SK-N-SH treated with all-trans-retinoic acid at 6 μM for 48 hours (cell line): Measurements from ENCODE around the gene MLLT1.

Source experiments
- ATAC-seq: fragments of 200-7000 bp; cut with Tn5 transposase; 3 replicates; pipeline ENCODE4 v1.9.1; 2020; ENCODE audit warnings: mild to moderate bottlenecking, moderate library complexity
- ARNTL ChIP-seq: fragments of 450-650 bp; formaldehyde crosslinking; IDR thresholded peaks from 2 replicates; pipeline ENCODE4 v1.5.0; 2020; ENCODE audit warnings: low read depth, mild to moderate bottlenecking, moderate library complexity, borderline replicate concordance
- BACH2 ChIP-seq: fragments of 250-450 bp; sonication (Bioruptor Pico); IDR thresholded peaks from 2 replicates; pipeline ENCODE4 v1.9.0; 2021; ENCODE audit warnings: mild to moderate bottlenecking, borderline replicate concordance
- CSDC2 ChIP-seq: fragments of 250-450 bp; sonication (Bioruptor Pico); IDR thresholded peaks from 2 replicates; pipeline ENCODE4 v1.5.0; 2020; ENCODE audit warnings: mild to moderate bottlenecking, moderate library complexity
- ESRRG ChIP-seq: fragments of 250-450 bp; sonication (Bioruptor Pico); IDR thresholded peaks from 2 replicates; pipeline ENCODE4 v1.6.1; 2021; ENCODE audit warnings: mild to moderate bottlenecking
- GLIS3 ChIP-seq: fragments of 250-450 bp; sonication (Bioruptor Pico); IDR thresholded peaks from 2 replicates; pipeline ENCODE4 v1.5.0; 2020; ENCODE audit warnings: mild to moderate bottlenecking, moderate library complexity
- ISL1 ChIP-seq: fragments of 250-450 bp; sonication (Bioruptor Pico); IDR thresholded peaks from 2 replicates; pipeline ENCODE4 v2.1.2; 2022; ENCODE audit warnings: mild to moderate bottlenecking, moderate library complexity
- OSR1 ChIP-seq: fragments of 250-450 bp; sonication (Bioruptor Pico); IDR thresholded peaks from 2 replicates; pipeline ENCODE4 v1.8.0; 2022; ENCODE audit warnings: moderate library complexity, mild to moderate bottlenecking, inconsistent platforms
- RARB ChIP-seq: fragments of 250-450 bp; sonication (Bioruptor Pico); IDR thresholded peaks from 2 replicates; pipeline ENCODE4 v1.8.0; 2021; ENCODE audit warnings: mild to moderate bottlenecking, moderate library complexity
- SNAI2 ChIP-seq: fragments of 250-450 bp; sonication (Bioruptor Pico); IDR thresholded peaks from 2 replicates; pipeline ENCODE4 v1.5.0; 2020; ENCODE audit warnings: mild to moderate bottlenecking, moderate library complexity
- TCF4 ChIP-seq: fragments of 250-450 bp; sonication (Bioruptor Pico); IDR thresholded peaks from 2 replicates; pipeline ENCODE4 v1.8.0; 2021; ENCODE audit warnings: mild to moderate bottlenecking, moderate library complexity, borderline replicate concordance
- TOX ChIP-seq: fragments of 250-450 bp; sonication (Bioruptor Pico); IDR thresholded peaks from 2 replicates; pipeline ENCODE4 v1.8.0; 2021; ENCODE audit warnings: mild to moderate bottlenecking, moderate library complexity, borderline replicate concordance
- ZC3H10 ChIP-seq: fragments of 250-450 bp; sonication (Bioruptor Pico); IDR thresholded peaks from 2 replicates; pipeline ENCODE4 v1.5.1; 2021; ENCODE audit warnings: mild to moderate bottlenecking, moderate library complexity
- ZFP3 ChIP-seq: fragments of 250-450 bp; sonication (Bioruptor Pico); IDR thresholded peaks from 2 replicates; pipeline ENCODE4 v1.5.0; 2020; ENCODE audit warnings: mild to moderate bottlenecking, moderate library complexity
- ZFP30 ChIP-seq: fragments of 450-650 bp; formaldehyde crosslinking; IDR thresholded peaks from 2 replicates; pipeline ENCODE4 v1.5.0; 2022; ENCODE audit warnings: mild to moderate bottlenecking, moderate library complexity
- ZNF565 ChIP-seq: fragments of 450-650 bp; formaldehyde crosslinking; conservative IDR thresholded peaks from 2 replicates; pipeline ENCODE4 v1.5.0; 2020; ENCODE audit warnings: low read depth, mild to moderate bottlenecking, moderate library complexity
- ZNF70 ChIP-seq: fragments of 450-650 bp; formaldehyde crosslinking; IDR thresholded peaks from 2 replicates; pipeline ENCODE4 v1.5.0; 2020; ENCODE audit warnings: mild to moderate bottlenecking, moderate library complexity
- ZNF8 ChIP-seq: fragments of 450-650 bp; formaldehyde crosslinking; IDR thresholded peaks from 2 replicates; pipeline ENCODE4 v1.5.0; 2020; ENCODE audit warnings: mild to moderate bottlenecking, moderate library complexity
- TF ChIP-seq, protein P1 (sequence below): fragments of 250-450 bp; sonication (Bioruptor Pico); IDR thresholded peaks from 2 replicates; pipeline ENCODE4 v1.5.1; 2021; ENCODE audit warnings: mild to moderate bottlenecking, moderate library complexity
- TF ChIP-seq, protein P2 (sequence below): fragments of 250-450 bp; sonication (Bioruptor Pico); IDR thresholded peaks from 2 replicates; pipeline ENCODE4 v1.5.1; 2020; ENCODE audit warnings: low read depth, mild to moderate bottlenecking, moderate library complexity
- TF ChIP-seq, protein P3 (sequence below): fragments of 250-450 bp; sonication (Bioruptor Pico); IDR thresholded peaks from 2 replicates; pipeline ENCODE4 v1.8.0; 2020; ENCODE audit warnings: mild to moderate bottlenecking, moderate library complexity, borderline replicate concordance

Gene MLLT1

DNA sequence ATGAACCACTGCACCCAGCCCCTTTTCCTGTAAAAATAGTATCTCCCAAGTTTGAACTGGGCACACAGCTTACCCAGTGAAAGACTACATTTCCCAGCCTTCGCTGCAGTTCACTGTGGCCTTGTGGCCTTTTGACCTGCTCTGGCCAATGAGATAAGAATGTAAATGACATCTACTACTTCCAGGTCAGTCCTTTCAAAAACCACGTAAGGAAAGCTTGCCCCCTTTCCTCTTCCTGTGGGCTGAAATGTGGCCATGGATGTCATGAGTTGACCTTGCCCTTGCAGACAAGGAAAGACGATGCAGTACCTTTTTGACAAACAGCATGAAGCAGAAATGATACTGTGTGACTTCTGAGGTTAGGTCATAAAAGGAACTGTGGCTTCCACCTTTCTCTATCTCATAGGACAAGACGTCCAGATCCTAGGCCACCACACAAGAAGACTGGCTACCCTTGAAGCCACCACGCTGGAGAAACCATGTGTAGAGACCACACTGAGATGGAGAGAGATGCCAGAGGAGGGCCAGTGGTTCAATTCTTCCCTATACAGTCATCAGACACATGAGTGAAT is 33.7 kb upstream of the MLLT1 start:
- TF ChIP-seq RARB (CRISPR knock-in tag) (no peak), ZNF565 (CRISPR knock-in tag) (no peak), BACH2 (no peak)
- TF ChIP-seq, all 23 proteins: peak for 0
- no peak for ATAC-seq

DNA sequence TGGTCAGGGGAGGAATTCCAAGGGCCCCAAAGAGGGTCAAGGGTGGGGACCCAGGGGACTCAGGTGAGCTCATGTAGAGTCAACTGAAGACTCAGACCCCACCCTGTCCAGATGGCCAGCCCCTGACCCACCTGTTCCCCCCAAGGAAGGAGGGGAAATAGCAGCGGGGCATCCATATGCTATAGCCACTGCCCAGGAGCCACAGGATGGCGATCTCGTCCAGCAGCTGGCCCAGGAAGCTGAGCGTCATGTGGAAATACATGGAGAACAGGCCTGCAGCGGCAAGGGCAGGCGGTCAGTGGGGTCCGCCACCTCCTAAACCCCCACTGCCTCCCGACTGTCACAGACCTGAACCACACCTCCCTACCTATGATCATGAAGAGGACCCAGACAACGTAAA is 32.2 kb upstream of the MLLT1 start:
- TF ChIP-seq OSR1 (CRISPR knock-in tag) = no peak
- no peak for TF ChIP-seq ZNF565 (CRISPR knock-in tag)
- TF ChIP-seq ISL1 (CRISPR knock-in tag) = no peak
- no peak for TF ChIP-seq ZFP3 (CRISPR knock-in tag)
- TF ChIP-seq ZNF8 (CRISPR knock-in tag) = no peak
- TF ChIP-seq, all 23 proteins: peak for 0

DNA sequence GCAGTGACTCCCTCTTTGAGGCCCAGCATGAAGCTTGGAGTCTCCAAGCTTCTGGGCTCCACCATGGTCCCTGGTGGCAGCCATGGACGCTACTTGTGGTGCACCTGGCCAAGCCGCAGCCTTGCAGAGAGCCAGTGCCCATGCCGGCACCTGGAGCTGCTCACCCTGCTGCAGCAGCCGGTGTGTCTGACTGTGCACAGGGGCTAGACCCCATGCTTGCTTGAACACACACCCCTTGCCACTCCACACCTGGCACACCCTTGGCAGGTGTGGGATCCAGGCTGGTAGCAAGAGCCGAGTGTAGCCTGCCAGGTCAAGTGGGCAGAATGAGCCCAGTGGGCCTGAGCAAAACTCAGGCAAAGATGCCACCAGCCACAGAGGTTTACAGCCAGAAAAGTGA is 18.6 kb upstream of the MLLT1 start:
- ATAC-seq = no peak
- TF ChIP-seq, protein P1, sequence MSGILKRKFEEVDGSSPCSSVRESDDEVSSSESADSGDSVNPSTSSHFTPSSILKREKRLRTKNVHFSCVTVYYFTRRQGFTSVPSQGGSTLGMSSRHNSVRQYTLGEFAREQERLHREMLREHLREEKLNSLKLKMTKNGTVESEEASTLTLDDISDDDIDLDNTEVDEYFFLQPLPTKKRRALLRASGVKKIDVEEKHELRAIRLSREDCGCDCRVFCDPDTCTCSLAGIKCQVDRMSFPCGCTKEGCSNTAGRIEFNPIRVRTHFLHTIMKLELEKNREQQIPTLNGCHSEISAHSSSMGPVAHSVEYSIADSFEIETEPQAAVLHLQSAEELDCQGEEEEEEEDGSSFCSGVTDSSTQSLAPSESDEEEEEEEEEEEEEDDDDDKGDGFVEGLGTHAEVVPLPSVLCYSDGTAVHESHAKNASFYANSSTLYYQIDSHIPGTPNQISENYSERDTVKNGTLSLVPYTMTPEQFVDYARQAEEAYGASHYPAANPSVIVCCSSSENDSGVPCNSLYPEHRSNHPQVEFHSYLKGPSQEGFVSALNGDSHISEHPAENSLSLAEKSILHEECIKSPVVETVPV (CRISPR knock-in tag) = no peak
- TF ChIP-seq BACH2 (no peak), ZNF8 (CRISPR knock-in tag) (no peak), CSDC2 (CRISPR knock-in tag) (no peak), GLIS3 (CRISPR knock-in tag) (no peak), ZFP30 (no peak), ESRRG (CRISPR knock-in tag) (no peak)

More for the DNA sequence above, 32.2 kb upstream of the MLLT1 start:
- ATAC-seq = peak; percentile 74

DNA sequence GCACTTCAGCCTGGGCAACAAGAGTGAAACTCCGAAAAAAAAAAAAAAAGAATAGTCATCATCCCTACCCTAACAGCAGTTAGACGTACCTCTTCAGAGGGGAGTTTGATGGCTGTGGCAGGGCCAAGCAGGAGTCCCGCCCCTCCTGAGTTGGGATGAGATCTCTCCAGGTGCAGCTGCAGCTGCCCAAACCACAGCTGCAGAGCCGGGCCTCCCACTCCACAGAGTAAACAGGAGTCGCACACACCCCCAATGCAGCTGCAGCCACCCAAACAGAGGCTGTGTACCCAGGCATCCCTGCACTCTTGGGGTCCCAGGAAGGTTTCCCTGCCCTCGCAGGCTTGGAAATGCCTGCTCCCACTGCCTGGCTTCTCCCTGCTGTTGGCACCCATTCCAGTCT is 17.4 kb upstream of the MLLT1 start:
- no peak for ATAC-seq
- TF ChIP-seq ZC3H10 (CRISPR knock-in tag) = no peak
- no peak for TF ChIP-seq TCF4 (CRISPR knock-in tag)
- TF ChIP-seq BACH2 = no peak
- TF ChIP-seq, protein P2, sequence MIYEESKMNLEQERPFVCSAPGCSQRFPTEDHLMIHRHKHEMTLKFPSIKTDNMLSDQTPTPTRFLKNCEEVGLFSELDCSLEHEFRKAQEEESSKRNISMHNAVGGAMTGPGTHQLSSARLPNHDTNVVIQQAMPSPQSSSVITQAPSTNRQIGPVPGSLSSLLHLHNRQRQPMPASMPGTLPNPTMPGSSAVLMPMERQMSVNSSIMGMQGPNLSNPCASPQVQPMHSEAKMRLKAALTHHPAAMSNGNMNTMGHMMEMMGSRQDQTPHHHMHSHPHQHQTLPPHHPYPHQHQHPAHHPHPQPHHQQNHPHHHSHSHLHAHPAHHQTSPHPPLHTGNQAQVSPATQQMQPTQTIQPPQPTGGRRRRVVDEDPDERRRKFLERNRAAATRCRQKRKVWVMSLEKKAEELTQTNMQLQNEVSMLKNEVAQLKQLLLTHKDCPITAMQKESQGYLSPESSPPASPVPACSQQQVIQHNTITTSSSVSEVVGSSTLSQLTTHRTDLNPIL (CRISPR knock-in tag) = no peak
- TF ChIP-seq, protein P1 (CRISPR knock-in tag) = no peak
- TF ChIP-seq SNAI2 (CRISPR knock-in tag) = no peak
- TF ChIP-seq ZFP3 (CRISPR knock-in tag) = no peak
- no peak for TF ChIP-seq GLIS3 (CRISPR knock-in tag)
- TF ChIP-seq RARB (CRISPR knock-in tag) = no peak
- TF ChIP-seq ZNF565 (CRISPR knock-in tag) = no peak

DNA sequence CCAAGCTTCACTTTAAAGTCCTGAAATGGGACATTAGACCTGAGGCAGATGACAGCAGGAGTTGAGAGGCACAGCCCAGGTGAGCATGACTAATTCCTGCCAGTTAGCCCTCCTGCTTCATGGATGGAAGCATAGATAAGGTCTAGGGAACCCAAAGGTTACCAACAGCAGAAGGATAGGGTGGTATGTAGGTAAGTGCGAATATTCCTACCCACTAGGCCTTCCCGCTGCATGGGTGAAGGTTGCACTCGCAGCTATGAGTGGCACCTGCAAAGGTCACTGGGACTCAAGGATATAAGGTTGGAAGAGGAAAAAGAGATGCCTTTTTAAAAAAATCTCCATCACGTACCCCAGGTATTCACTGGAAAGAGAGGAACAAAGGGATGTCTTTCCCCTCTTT is 12.2 kb upstream of the MLLT1 start:
- TF ChIP-seq, protein P3, sequence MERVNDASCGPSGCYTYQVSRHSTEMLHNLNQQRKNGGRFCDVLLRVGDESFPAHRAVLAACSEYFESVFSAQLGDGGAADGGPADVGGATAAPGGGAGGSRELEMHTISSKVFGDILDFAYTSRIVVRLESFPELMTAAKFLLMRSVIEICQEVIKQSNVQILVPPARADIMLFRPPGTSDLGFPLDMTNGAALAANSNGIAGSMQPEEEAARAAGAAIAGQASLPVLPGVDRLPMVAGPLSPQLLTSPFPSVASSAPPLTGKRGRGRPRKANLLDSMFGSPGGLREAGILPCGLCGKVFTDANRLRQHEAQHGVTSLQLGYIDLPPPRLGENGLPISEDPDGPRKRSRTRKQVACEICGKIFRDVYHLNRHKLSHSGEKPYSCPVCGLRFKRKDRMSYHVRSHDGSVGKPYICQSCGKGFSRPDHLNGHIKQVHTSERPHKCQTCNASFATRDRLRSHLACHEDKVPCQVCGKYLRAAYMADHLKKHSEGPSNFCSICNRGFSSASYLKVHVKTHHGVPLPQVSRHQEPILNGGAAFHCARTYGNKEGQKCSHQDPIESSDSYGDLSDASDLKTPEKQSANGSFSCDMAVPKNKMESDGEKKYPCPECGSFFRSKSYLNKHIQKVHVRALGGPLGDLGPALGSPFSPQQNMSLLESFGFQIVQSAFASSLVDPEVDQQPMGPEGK (CRISPR knock-in tag) = no peak
- TF ChIP-seq ARNTL (no peak), ZFP3 (CRISPR knock-in tag) (no peak), ZNF8 (CRISPR knock-in tag) (no peak), ZC3H10 (CRISPR knock-in tag) (no peak), ESRRG (CRISPR knock-in tag) (no peak), TCF4 (CRISPR knock-in tag) (no peak), TOX (CRISPR knock-in tag) (no peak), GLIS3 (CRISPR knock-in tag) (no peak), BACH2 (no peak), ZNF70 (CRISPR knock-in tag) (no peak)
- TF ChIP-seq, protein P1 (CRISPR knock-in tag) = no peak
- ATAC-seq = no peak
